Measurements from ENCODE around the gene IL1A. TPM values are rescaled to one million over a fixed set of nuclear protein-coding genes. Genes with fewer than 3 reads are reported as not detected.

Gene IL1A
- total and polyA plus RNA-seq, 2 donors (not counting 3 experiments of a cell fraction or from before 2014, with no cell fraction given), result 0.29 to 1.4 TPM

GRCh38 chr2:112777036-112777435 lies 7.3 kb downstream of the IL1A start:
- Histone ChIP-seq H3K9ac (replicated peaks; ENCODE audit: extremely low read depth, insufficient read depth, low read length) (no peak overlapping the region), H3K9me1 (replicated peaks; ENCODE audit: control insufficient read depth, extremely low read depth, insufficient read depth, low read length) (no peaks in the 10 kb centered on the region), H3K36me3 (ENCODE audit: control insufficient read depth in 2 of 2, extremely low read depth in 1 of 2, insufficient read depth in 2 of 2, low read length in 2 of 2) (no peaks in the 10 kb centered on the region), H3K4me3 (replicated peaks in 1 of 3; ENCODE audit: insufficient read depth in 1 of 3, low read depth in 1 of 3, low read length in 3 of 3) (no peak overlapping the region), H3K4me2 (ENCODE audit: insufficient read depth, low read length) (no peak overlapping the region), H2AFZ (ENCODE audit: low read depth, low read length) (no peak overlapping the region), H3K9me3 (replicated peaks; ENCODE audit: control insufficient read depth, insufficient read depth, low read length) (no peaks in the 10 kb centered on the region), H3K4me1 (ENCODE audit: control insufficient read depth, extremely low read depth, insufficient read depth, low read length) (no peaks in the 10 kb centered on the region), H3K79me2 (ENCODE audit: control insufficient read depth, insufficient read depth, low read length) (no peaks in the 10 kb centered on the region), H3K27me3 (ENCODE audit: control insufficient read depth in 2 of 2, insufficient read depth in 2 of 2, low read length in 2 of 2) (no peaks in the 10 kb centered on the region), H3K27ac (ENCODE audit: insufficient read depth, low read depth, low read length) (no peak overlapping the region), H4K20me1 (replicated peaks; ENCODE audit: control insufficient read depth, extremely low read depth, insufficient read depth, low read length) (no peaks in the 10 kb centered on the region)
- intact Hi-C loops (cut with micrococcal nuclease) (no loop called here), dilution Hi-C loops (cut with MboI; ENCODE audit: extremely low pct_ligation_motif_present, low sequenced_read_pairs) (no loop called here)
- DNase-seq (ENCODE audit: low read depth, low spot score), result no peak
- CTCF ChIA-PET, result no interaction called here
- no TSS peak for BruUV-seq (replicated peaks)
- no peak for FAIRE-seq
- POLR2A ChIA-PET, result no interaction called here
- TF ChIP-seq POLR2A (IDR thresholded peaks at IDR 0.05; ENCODE audit: low read depth, low read length) (no peak), MYC (IDR thresholded peaks at IDR 0.05; ENCODE audit: low read depth, low read length) (no peak), POLR2AphosphoS5 (IDR thresholded peaks at IDR 0.05; ENCODE audit: insufficient read depth, low read depth, low read length) (no peak), CTCF (IDR thresholded peaks at IDR 0.05; ENCODE audit: extremely low read depth in 1 of 2, insufficient read depth in 1 of 2, low read depth in 1 of 2, low read length in 2 of 2) (no peak), GATA2 (IDR thresholded peaks at IDR 0.05; ENCODE audit: insufficient read depth, insufficient read length, low read depth, low read length) (no peak), EZH2 (IDR thresholded peaks at IDR 0.05; ENCODE audit: borderline replicate concordance, low read depth, low read length, severe bottlenecking) (no peak), FOS (IDR thresholded peaks at IDR 0.05; ENCODE audit: borderline replicate concordance, insufficient read depth, low read length) (no peak), JUN (IDR thresholded peaks at IDR 0.05; ENCODE audit: borderline replicate concordance, insufficient read depth, insufficient read length, low read depth) (no peak), MAX (IDR thresholded peaks at IDR 0.05; ENCODE audit: insufficient read depth, insufficient read length) (no peak)

Data from endothelial cell of umbilical vein (primary cell).